Keratinocyte (primary cell): ENCODE results near the gene LPCAT1. TPM values are rescaled to one million over a fixed set of nuclear protein-coding genes. Genes with fewer than 3 reads are reported as not detected.

Source experiments
- DNase-seq: peaks from one replicate; pipeline ENCODE4 v3.0.0-alpha.2; 2011; ENCODE audit warnings: low read depth, missing footprints, low spot score
- FAIRE-seq: peaks from 2 replicates; lab custom pipeline; 2011; peaks lifted over from hg19 to GRCh38; lab: Jason Lieb, UNC
- H2AFZ ChIP-seq: 2 replicates; pipeline ENCODE4 v1.6.0; 2012; ENCODE audit warnings: low read length, control low read depth, inconsistent platforms; ENCODE audit not compliant: control insufficient read depth
- H3K27ac ChIP-seq: 2 replicates; pipeline ENCODE4 v1.5.1; 2011; ENCODE audit warnings: low read length; ENCODE audit not compliant: control insufficient read depth, insufficient read depth
- H3K27me3 ChIP-seq: 3 replicates; pipeline ENCODE4 v1.6.0; 2011; ENCODE audit warnings: low read length; ENCODE audit not compliant: control insufficient read depth, insufficient read depth; ENCODE audit errors: extremely low read depth
- H3K36me3 ChIP-seq, 2 experiments: 2 replicates in 1 of 2; 3 replicates in 1 of 2; pipeline ENCODE4 v1.5.1; 2011; ENCODE audit warnings: low read length in 2 of 2, mild to moderate bottlenecking in 1 of 2; ENCODE audit not compliant: control insufficient read depth in 2 of 2, insufficient read depth in 2 of 2; ENCODE audit errors: extremely low read depth in 1 of 2
- H3K4me1 ChIP-seq: 3 replicates; pipeline ENCODE4 v1.5.1; 2011; ENCODE audit warnings: low read length; ENCODE audit not compliant: control insufficient read depth, insufficient read depth; ENCODE audit errors: extremely low read depth
- H3K4me2 ChIP-seq: 3 replicates; pipeline ENCODE4 v1.6.0; 2011; ENCODE audit warnings: low read depth, low read length; ENCODE audit not compliant: control insufficient read depth, insufficient read depth; ENCODE audit errors: extremely low read depth
- H3K4me3 ChIP-seq, 3 experiments: fragments of 200-600 bp in 1 of 3; sonication (generic) in 1 of 3; 2 replicates in 2 of 3; 3 replicates in 1 of 3; pipeline ENCODE4 v1.5.1; 2011 to 2016; ENCODE audit warnings: low read length in 3 of 3, mild to moderate bottlenecking in 3 of 3, control low read depth in 2 of 3, inconsistent platforms in 1 of 3, low read depth in 1 of 3, mixed read lengths in 1 of 3, mixed run types in 1 of 3, moderate library complexity in 1 of 3; ENCODE audit not compliant: control insufficient read depth in 2 of 3, insufficient read depth in 2 of 3; ENCODE audit errors: extremely low read depth in 1 of 3
- H3K79me2 ChIP-seq: 2 replicates; pipeline ENCODE4 v1.6.0; 2012; ENCODE audit warnings: low read length; ENCODE audit not compliant: control insufficient read depth, insufficient read depth
- H3K9ac ChIP-seq: 3 replicates; pipeline ENCODE4 v1.6.0; 2011; ENCODE audit warnings: low read length; ENCODE audit not compliant: control insufficient read depth, insufficient read depth; ENCODE audit errors: extremely low read depth
- H3K9me1 ChIP-seq: 3 replicates; pipeline ENCODE4 v1.6.0; 2011; ENCODE audit warnings: low read length; ENCODE audit not compliant: control insufficient read depth, insufficient read depth; ENCODE audit errors: extremely low read depth
- H3K9me3 ChIP-seq: 2 replicates; pipeline ENCODE4 v1.5.1; 2012; ENCODE audit warnings: low read depth, low read length; ENCODE audit not compliant: control insufficient read depth
- H4K20me1 ChIP-seq: 3 replicates; pipeline ENCODE4 v1.6.0; 2011; ENCODE audit warnings: low read length; ENCODE audit not compliant: control insufficient read depth, insufficient read depth; ENCODE audit errors: extremely low read depth
- CTCF ChIP-seq, 3 experiments: IDR thresholded peaks in 1 of 3; conservative IDR thresholded peaks in 1 of 3; optimal IDR thresholded peaks in 1 of 3; 2 replicates in 2 of 3; 3 replicates in 1 of 3; pipeline versions ENCODE3 to v1.5.1; 2011; ENCODE audit warnings: low read length in 3 of 3, mild to moderate bottlenecking in 3 of 3, moderate library complexity in 2 of 3, control low read depth in 1 of 3, inconsistent platforms in 1 of 3; ENCODE audit not compliant: insufficient read depth in 2 of 3; ENCODE audit errors: extremely low read depth in 1 of 3
- EZH2 ChIP-seq: IDR thresholded peaks from one replicate; pipeline ENCODE4 v1.6.1; 2012; ENCODE audit warnings: inconsistent platforms, mild to moderate bottlenecking, low read length, moderate library complexity
- dilution Hi-C: fragments of 300-500 bp; cut with MboI; formaldehyde crosslinking; loops from one replicate; pipeline ENCODE4 v1.7.0; 2020; ENCODE audit warnings: low sequenced_read_pairs; ENCODE audit not compliant: extremely low pct_ligation_motif_present
- polyA plus RNA-seq, 5 experiments: library from polyadenylated mRNA; depleted of rRNA in 3 of 5; stranded (reverse) in 3 of 5; stranded (forward) in 1 of 5; unstranded in 1 of 5; fragments of >200 nt; gene quantifications; 1 replicate in 1 of 5; 2 replicates in 3 of 5; 3 replicates in 1 of 5; pipeline versions ENCODE4 v1.2.1 to v1.2.3, GENCODE V29; 2011 to 2012; ENCODE audit warnings: missing spikeins in 2 of 5, low read depth in 1 of 5, low replicate concordance in 1 of 5

Gene LPCAT1
- polyA plus RNA-seq, 1 donor (not counting 4 experiments of a cell fraction or from before 2014, with no cell fraction given): 32.9 TPM

- Histone ChIP-seq H3K9ac (no peak overlapping the region), H3K36me3 (no peaks in the 10 kb centered on the region), H3K27me3 (peaks cover 26% of the 10 kb centered on the region), H4K20me1 (no peaks in the 10 kb centered on the region), H3K4me1 (no peaks in the 10 kb centered on the region), H3K4me2 (no peak overlapping the region), H3K9me1 (no peaks in the 10 kb centered on the region), H2AFZ (no peak overlapping the region), H3K9me3 (no peaks in the 10 kb centered on the region), H3K27ac (no peak overlapping the region), H3K4me3 (no peak overlapping the region), H3K79me2 (no peaks in the 10 kb centered on the region)
- no peak for FAIRE-seq
- no peak for TF ChIP-seq EZH2
- TF ChIP-seq CTCF (optimal IDR thresholded peaks at IDR 0.05 in 1 of 3, IDR thresholded peaks at IDR 0.05 in 1 of 3, conservative IDR thresholded peaks at IDR 0.05 in 1 of 3; ENCODE audit: extremely low read depth in 1 of 3, insufficient read depth in 2 of 3, low read length in 3 of 3): no peak
- dilution Hi-C loops: no loop called here
- no peak for DNase-seq
Measured at GRCh38 chr5:1557114-1557873, 33.5 kb upstream of the LPCAT1 start.

- dilution Hi-C loops: no loop called here
- Histone ChIP-seq H3K27me3 (peaks cover 33% of the 10 kb centered on the region), H3K4me3 (no peak overlapping the region), H3K9me3 (no peaks in the 10 kb centered on the region), H3K4me1 (no peaks in the 10 kb centered on the region), H3K36me3 (no peaks in the 10 kb centered on the region), H2AFZ (no peak overlapping the region), H3K9me1 (no peaks in the 10 kb centered on the region), H3K4me2 (no peak overlapping the region), H3K9ac (no peak overlapping the region), H3K79me2 (no peaks in the 10 kb centered on the region), H4K20me1 (no peaks in the 10 kb centered on the region), H3K27ac (no peak overlapping the region)
- no peak for FAIRE-seq
- DNase-seq: no peak
- TF ChIP-seq EZH2 (no peak), CTCF (optimal IDR thresholded peaks at IDR 0.05 in 1 of 3, IDR thresholded peaks at IDR 0.05 in 1 of 3, conservative IDR thresholded peaks at IDR 0.05 in 1 of 3; ENCODE audit: extremely low read depth in 1 of 3, insufficient read depth in 2 of 3, low read length in 3 of 3) (no peak)
Measured at GRCh38 chr5:1555808-1556731, 32.3 kb upstream of the LPCAT1 start.
